ENCODE measurements around the gene PPP1R17.

Gene PPP1R17

DNA sequence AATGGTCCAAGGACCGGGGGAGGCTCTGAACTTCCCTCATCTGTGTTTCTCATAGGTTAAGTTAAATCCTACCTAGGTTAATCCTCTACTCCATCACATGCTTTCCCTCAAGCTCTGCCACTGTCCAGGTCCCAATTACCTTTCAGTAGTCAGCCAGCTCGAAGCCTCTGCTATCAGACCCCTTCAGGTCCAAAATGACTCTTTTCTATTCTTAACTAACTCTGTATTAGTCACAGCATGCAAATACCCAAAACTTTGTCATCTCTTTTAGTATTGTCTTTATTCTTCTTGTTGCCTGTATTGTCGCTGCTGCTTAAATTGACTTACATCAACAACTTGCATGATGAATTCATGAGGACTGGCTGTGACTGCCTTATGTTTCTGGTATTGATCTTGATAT lies 15.3 kb downstream of the PPP1R17 start:
- no peak for DNase-seq

DNA sequence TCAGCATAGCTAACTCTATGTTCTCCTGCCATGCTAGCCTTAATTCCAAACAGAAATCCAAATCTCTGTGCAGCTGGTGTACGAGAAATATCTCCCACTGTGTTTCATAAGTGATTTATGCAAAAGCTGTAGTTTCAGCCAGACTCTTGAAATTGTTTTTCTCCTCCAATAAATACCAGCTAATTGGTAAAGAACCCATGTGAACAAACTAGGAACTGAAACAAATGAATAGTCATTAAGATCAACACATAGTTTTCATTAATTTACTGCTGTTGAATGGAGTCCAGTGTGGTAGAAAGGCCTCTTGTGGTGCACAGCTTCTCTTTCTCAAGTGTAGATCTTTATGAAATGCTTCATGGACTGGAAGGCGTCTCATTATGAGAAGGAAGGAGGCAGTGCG lies 18.4 kb downstream of the PPP1R17 start:
- DNase-seq = no peak

- no peak for DNase-seq
Observed at GRCh38 chr7:31707089-31707488, 20.1 kb downstream of the PPP1R17 start.

- DNase-seq = no peak
Observed at GRCh38 chr7:31710171-31710570, 23.2 kb downstream of the PPP1R17 start.

DNA sequence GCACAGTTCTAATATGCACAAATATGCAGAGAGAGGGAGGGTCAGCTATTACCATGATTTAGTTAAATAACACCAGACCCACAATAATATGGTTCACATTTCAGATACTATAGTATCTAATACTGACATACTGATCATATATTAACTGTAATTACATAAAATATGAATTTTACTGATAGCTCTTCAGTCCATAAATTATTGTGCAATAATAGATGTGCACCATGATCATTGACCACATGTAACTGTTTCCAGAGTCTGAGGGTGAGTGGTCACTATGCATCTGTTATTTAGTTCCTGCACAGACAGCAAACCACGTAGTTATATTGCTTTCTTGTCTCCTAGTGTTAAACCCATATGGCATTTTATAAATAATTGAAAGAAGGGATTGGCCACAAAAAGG lies 29.3 kb downstream of the PPP1R17 start:
- DNase-seq = no peak

DNA sequence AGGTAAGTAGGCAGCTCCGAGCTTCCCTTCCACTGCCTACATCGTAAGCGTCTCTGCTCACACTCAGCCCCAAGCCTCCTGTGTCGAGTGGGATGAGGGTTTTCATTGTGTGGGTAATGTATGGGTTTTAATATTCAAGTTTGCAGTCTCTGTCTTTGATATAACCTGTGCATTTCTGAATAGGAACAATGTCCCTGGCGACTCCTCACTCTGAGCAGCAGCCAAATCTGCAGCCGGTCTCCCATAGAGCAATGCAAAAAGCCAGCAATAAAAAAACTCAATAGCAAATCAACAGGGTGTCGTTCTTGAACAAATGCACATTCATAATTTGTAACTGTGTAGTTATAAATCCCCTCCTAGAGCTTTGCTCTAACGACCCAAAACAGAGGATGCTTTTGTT lies 33.4 kb downstream of the PPP1R17 start:
- no peak for DNase-seq

DNA sequence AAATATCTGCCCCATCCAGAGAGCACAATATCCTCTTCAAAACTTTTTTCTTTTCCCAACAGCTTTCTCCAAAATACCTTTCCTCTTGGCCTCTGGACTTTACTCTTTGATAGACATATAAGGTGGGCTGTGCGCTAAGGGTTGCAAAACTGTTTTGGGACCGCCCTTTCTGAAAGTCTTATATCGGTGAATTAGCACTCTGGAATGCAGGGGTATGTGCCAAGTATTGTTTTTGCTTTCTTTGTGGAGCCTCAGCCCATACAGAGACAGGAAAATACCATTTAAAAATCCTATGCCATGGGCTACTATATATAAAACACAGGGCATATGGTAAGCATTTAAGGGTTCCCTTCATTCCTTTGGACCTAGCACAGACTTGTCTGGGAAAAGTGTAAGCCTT lies 37.7 kb downstream of the PPP1R17 start:
- DNase-seq = no peak

GRCh38 chr7:31729195-31729804 lies 42.3 kb downstream of the PPP1R17 start:
- no peak for DNase-seq

DNA sequence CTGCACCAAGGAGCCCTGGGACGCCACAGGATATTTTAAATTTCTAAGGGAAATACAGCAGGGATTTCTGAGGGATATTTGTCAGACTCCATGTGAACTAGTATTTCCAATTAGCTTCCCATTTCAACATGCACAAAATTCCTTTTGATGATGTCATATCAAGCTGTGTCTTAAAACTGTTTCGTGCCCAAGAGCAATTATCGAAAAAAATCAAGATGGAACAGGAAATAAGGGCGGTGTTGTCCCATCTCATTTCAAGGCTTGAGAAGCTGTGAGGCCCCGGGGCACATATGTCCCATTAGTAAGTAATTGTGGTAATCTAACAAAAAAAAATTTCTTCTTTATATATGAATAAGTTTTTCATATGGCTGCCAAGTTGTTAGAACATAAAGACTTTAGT lies 47.4 kb downstream of the PPP1R17 start:
- peak; percentile 48 for DNase-seq

GRCh38 chr7:31735991-31736982 lies 49.3 kb downstream of the PPP1R17 start:
- DNase-seq = peak; percentile 59

- no peak for DNase-seq
Observed at GRCh38 chr7:31741852-31742251, 54.8 kb downstream of the PPP1R17 start.

- DNase-seq = peak; percentile 68
Observed at GRCh38 chr7:31744294-31744874, 57.4 kb downstream of the PPP1R17 start.

DNA sequence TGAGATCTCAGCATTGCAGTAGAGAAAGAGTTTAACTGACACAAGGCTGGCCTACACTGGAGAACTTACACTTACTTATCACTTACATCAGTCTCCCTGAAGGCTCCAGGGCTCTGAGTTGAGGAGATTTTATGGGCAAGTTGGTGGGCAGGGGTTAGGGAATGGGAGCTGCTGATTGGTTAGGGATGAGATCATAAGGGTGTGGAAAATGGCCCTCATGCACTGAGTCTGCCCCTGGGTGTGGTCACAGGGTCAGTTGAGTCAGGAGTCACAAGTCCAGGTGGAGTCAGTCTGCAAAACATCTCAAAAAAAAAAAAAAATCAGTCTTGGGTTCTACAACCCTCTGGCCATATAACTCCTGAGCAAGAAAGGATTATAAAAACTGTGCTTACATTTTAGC lies 60.5 kb downstream of the PPP1R17 start:
- DNase-seq = no peak

GRCh38 chr7:31748084-31748483 lies 61.1 kb downstream of the PPP1R17 start:
- DNase-seq = no peak

DNA sequence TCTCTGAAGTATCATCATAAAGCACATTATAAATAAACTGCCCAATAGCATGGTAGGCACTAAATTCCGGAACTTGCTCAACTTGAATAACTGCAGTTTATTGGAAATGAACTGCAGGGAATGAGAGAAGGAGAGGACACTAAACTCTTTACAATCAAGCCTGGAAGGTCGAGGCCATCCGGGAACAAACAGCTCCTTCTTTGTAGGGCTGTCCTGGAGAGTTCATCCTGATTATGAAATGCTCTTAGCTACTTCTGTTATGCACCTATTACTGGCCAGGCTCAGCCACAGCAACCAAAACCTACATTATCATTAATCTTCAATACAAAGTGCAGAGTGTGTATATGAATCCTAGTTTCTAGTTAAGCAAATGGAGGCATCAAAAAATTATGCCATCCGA lies 64.7 kb downstream of the PPP1R17 start:
- no peak for DNase-seq

All from fibroblast of skin of right biceps (primary cell).